GM10847 (cell line): ENCODE data around the gene EPHB2.

Source experiments
- POLR2A ChIP-seq: IDR thresholded peaks from 2 replicates; pipeline ENCODE4 v1.6.1; 2011; ENCODE audit not compliant: insufficient read length; ENCODE audit errors: extremely low read depth

The EPHB2 gene

GRCh38 chr1:22819361-22819760 lies 108.7 kb downstream of the EPHB2 start:
- TF ChIP-seq POLR2A: no peak

- TF ChIP-seq POLR2A: no peak
Measured at GRCh38 chr1:22821027-22821426, 110.4 kb downstream of the EPHB2 start.

- no peak for TF ChIP-seq POLR2A
Measured at GRCh38 chr1:22822371-22822770, 111.7 kb downstream of the EPHB2 start.

- no peak for TF ChIP-seq POLR2A
Measured at GRCh38 chr1:22824466-22824865, 113.8 kb downstream of the EPHB2 start.

- TF ChIP-seq POLR2A: no peak
Measured at GRCh38 chr1:22824975-22825374, 114.3 kb downstream of the EPHB2 start.

GRCh38 chr1:22825486-22826189 lies 115.0 kb downstream of the EPHB2 start:
- no peak for TF ChIP-seq POLR2A

- no peak for TF ChIP-seq POLR2A
Measured at GRCh38 chr1:22826604-22827580, 116.3 kb downstream of the EPHB2 start.

GRCh38 chr1:22827666-22828483 lies 117.2 kb downstream of the EPHB2 start:
- no peak for TF ChIP-seq POLR2A

GRCh38 chr1:22828484-22829308 lies 118.1 kb downstream of the EPHB2 start:
- TF ChIP-seq POLR2A: no peak

GRCh38 chr1:22829309-22829989 lies 118.8 kb downstream of the EPHB2 start:
- no peak for TF ChIP-seq POLR2A

GRCh38 chr1:22830041-22830566 lies 119.5 kb downstream of the EPHB2 start:
- TF ChIP-seq POLR2A: no peak

- no peak for TF ChIP-seq POLR2A
Measured at GRCh38 chr1:22830757-22831340, 120.2 kb downstream of the EPHB2 start.

GRCh38 chr1:22831729-22832413 lies 121.2 kb downstream of the EPHB2 start:
- TF ChIP-seq POLR2A: no peak
